GM19455 (cell line): Measurements from ENCODE around the gene ZFAND6.
A peak's percentile ranks its signal among the peaks of the same experiment; 100 is the strongest.
"Not testable (repeated sequence)": the region's sequence is repeated elsewhere in the genome, so short reads cannot be mapped to it uniquely, and the experiment has no call there.

Experiments
- ATAC-seq: cut with Tn5 transposase; IDR thresholded peaks from one replicate; pipeline ENCODE4 v1.9.1; 2021; ENCODE audit not compliant: unreplicated experiment

The ZFAND6 gene

GRCh38 chr15:80140909-80141308 is 81.4 kb downstream of the ZFAND6 start:
- ATAC-seq = no peak

- ATAC-seq = no peak
These were observed 82.6 kb downstream of the ZFAND6 start for GRCh38 chr15:80141916-80142598.

- no peak for ATAC-seq
These were observed 83.2 kb downstream of the ZFAND6 start for GRCh38 chr15:80142646-80143045.

- ATAC-seq = no peak
These were observed 91.7 kb downstream of the ZFAND6 start for GRCh38 chr15:80151148-80151547.

- ATAC-seq = no peak
These were observed 92.1 kb downstream of the ZFAND6 start for GRCh38 chr15:80151576-80151975.

- ATAC-seq = peak; percentile 54
These were observed 92.9 kb downstream of the ZFAND6 start for GRCh38 chr15:80152180-80152895.

GRCh38 chr15:80152896-80153876 is 93.7 kb downstream of the ZFAND6 start, which contains the start of gene FAH:
Gene FAH (plus strand): TSS chr15:80152999. CDS start chr15:80153055, 56 bp downstream.
- ATAC-seq = peak; percentile 56

GRCh38 chr15:80153900-80154299 is 94.4 kb downstream of the ZFAND6 start:
- no peak for ATAC-seq

- ATAC-seq = no peak
These were observed 94.9 kb downstream of the ZFAND6 start for GRCh38 chr15:80154336-80154735.

- no peak for ATAC-seq
These were observed 95.5 kb downstream of the ZFAND6 start for GRCh38 chr15:80155001-80155377.

GRCh38 chr15:80155378-80156175 is 96.1 kb downstream of the ZFAND6 start:
- not testable (repeated sequence) for ATAC-seq

- no peak for ATAC-seq
These were observed 96.8 kb downstream of the ZFAND6 start for GRCh38 chr15:80156176-80156720.

- no peak for ATAC-seq
These were observed 97.7 kb downstream of the ZFAND6 start for GRCh38 chr15:80157215-80157614.

GRCh38 chr15:80159301-80159700 is 99.8 kb downstream of the ZFAND6 start:
- no peak for ATAC-seq

GRCh38 chr15:80159811-80160569 is 100.5 kb downstream of the ZFAND6 start:
- no peak for ATAC-seq

GRCh38 chr15:80160570-80161156 is 101.2 kb downstream of the ZFAND6 start:
- ATAC-seq = peak; percentile 66

GRCh38 chr15:80161468-80162016 is 102.1 kb downstream of the ZFAND6 start:
- no peak for ATAC-seq

GRCh38 chr15:80162059-80162554 is 102.6 kb downstream of the ZFAND6 start:
- no peak for ATAC-seq

GRCh38 chr15:80163217-80163616 is 103.7 kb downstream of the ZFAND6 start:
- no peak for ATAC-seq
